ENCODE data around the gene CLHC1.

- TF ChIP-seq EZH2phosphoT487 (IDR thresholded peaks at IDR 0.05; ENCODE audit: insufficient read depth, low read depth) (no peak), EZH2 (IDR thresholded peaks at IDR 0.05; ENCODE audit: insufficient read depth, poor library complexity, severe bottlenecking) (no peak)
Observed at GRCh38 chr2:55252832-55253231, 20.7 kb upstream of the CLHC1 start.

Data from GM23248 (cell line).